ENCODE data around the gene PTGER1. TPM values are rescaled to one million over a fixed set of nuclear protein-coding genes. Genes with fewer than 3 reads are reported as not detected.
A peak's percentile ranks its signal among the peaks of the same experiment; 100 is the strongest.

The PTGER1 gene
- total and polyA plus RNA-seq, 2 of the 4 experiments (the other 2 are of a cell fraction): 0.54 to 0.60 TPM

GRCh38 chr19:14495672-14496028 is 20.5 kb upstream of the PTGER1 start:
- ATAC-seq (ENCODE audit: low read depth) (peak; percentile 2; the same call in 1 of the 2 replicates), DNase-seq (no peak)
- peak overlapping the region; percentile 99 for H2AK9ac ChIP-seq (replicated peaks; ENCODE audit: low read depth, low read length, poor library complexity)
- peak overlapping the region; percentile 70 for H3K4ac ChIP-seq (ENCODE audit: low read depth, low read length)
- H2BK15ac ChIP-seq (ENCODE audit: low read depth, low read length): no peak overlapping the region
- H2BK120ac ChIP-seq (ENCODE audit: low read depth, low read length): 0 out of 2 replicates have a peak overlapping the region, but pooled peaks have one; percentile 38
- BruUV-seq (replicated peaks): no TSS peak
- H3K18ac ChIP-seq (ENCODE audit: low read depth, low read length): no peak overlapping the region
- peak overlapping the region in 1 of 2 experiments; percentile 62; a peak in 2 of 4 replicates for H4K8ac ChIP-seq (ENCODE audit: low read depth in 2 of 2, low read length in 2 of 2)
- H3K4me3 ChIP-seq (ENCODE audit: insufficient read depth, low read depth, low read length): peak overlapping the region; percentile 100
- intact Hi-C loops (cut with micrococcal nuclease): no loop called here
- peaks cover 20 to 38% of the 10 kb centered on the region in 2 experiments for H3K79me1 ChIP-seq (ENCODE audit: low read depth in 1 of 2, low read length in 2 of 2)
- in situ Hi-C loops (cut with MboI; ENCODE audit: low sequenced_read_pairs): no loop called here
- H2BK20ac ChIP-seq (ENCODE audit: low read depth, low read length): no peak overlapping the region
- H4K20me1 ChIP-seq (ENCODE audit: insufficient read depth, low read length): peaks cover 24% of the 10 kb centered on the region
- H3K56ac ChIP-seq (ENCODE audit: extremely low read depth, insufficient read depth, low read length): peak overlapping the region; percentile 68; the same call in 1 of the 2 replicates
- TF ChIP-seq NFE2L2 (IDR thresholded peaks at IDR 0.05; ENCODE audit: low read depth, low read length) (no peak), ELK1 (IDR thresholded peaks at IDR 0.05; ENCODE audit: borderline replicate concordance, low read depth, low read length) (no peak), SMC3 (IDR thresholded peaks at IDR 0.05; ENCODE audit: low read depth, low read length) (no peak), BHLHE40 (IDR thresholded peaks at IDR 0.05; ENCODE audit: low read depth, low read length) (no peak), POLR2A (IDR thresholded peaks at IDR 0.05; ENCODE audit: low read depth, low read length) (0 out of 2 replicates have a peak, but pooled peaks have one; percentile 4), MAZ (IDR thresholded peaks at IDR 0.05; ENCODE audit: borderline replicate concordance, low read depth, low read length) (no peak), CTCF (conservative IDR thresholded peaks at IDR 0.05; ENCODE audit: low read depth, low read length) (no peak), MXI1 (IDR thresholded peaks at IDR 0.05; ENCODE audit: borderline replicate concordance, low read depth, low read length) (no peak)
- dilution Hi-C loops (cut with HindIII; ENCODE audit: low sequenced_read_pairs, unreplicated experiment): no loop called here
- POLR2A ChIA-PET (ENCODE audit: unreplicated experiment): no interaction called here
- no CpG with 5 or more reads among the region's 28 CpGs for WGBS, 2 experiments (ENCODE audit: extremely low coverage in 2 of 2, insufficient read length in 1 of 2)
- peak overlapping the region; percentile 92 for H2AK5ac ChIP-seq (ENCODE audit: low read depth, low read length)
- peak overlapping the region; percentile 93 for H3K14ac ChIP-seq (replicated peaks; ENCODE audit: low read depth, low read length)
- H3K4me1 ChIP-seq (ENCODE audit: control insufficient read depth, insufficient read depth, low read length): peaks cover 8% of the 10 kb centered on the region
- H3K9me1 ChIP-seq (ENCODE audit: insufficient read depth, low read length): peaks cover 11% of the 10 kb centered on the region
- peak overlapping the region; percentile 99 for H3K4me2 ChIP-seq (ENCODE audit: low read depth, low read length)
- no peaks in the 10 kb centered on the region for H3K27me3 ChIP-seq (ENCODE audit: control insufficient read depth, insufficient read depth, low read length)
- peak overlapping the region; percentile 73 for H3K9ac ChIP-seq (ENCODE audit: low read depth, low read length)
- H3K27ac ChIP-seq (ENCODE audit: insufficient read depth, low read length): peak overlapping the region; percentile 62
- peak overlapping the region; percentile 79 for H2BK5ac ChIP-seq (ENCODE audit: low read depth, low read length, poor library complexity, severe bottlenecking)
- no peaks in the 10 kb centered on the region for H3K9me3 ChIP-seq (ENCODE audit: control insufficient read depth, insufficient read depth, low read length)
- H4K5ac ChIP-seq (ENCODE audit: low read depth, low read length): peak overlapping the region; percentile 78; the same call in 1 of the 2 replicates
- CTCF ChIA-PET: no interaction called here
- peaks cover 11% of the 10 kb centered on the region for H3K36me3 ChIP-seq (ENCODE audit: control insufficient read depth, insufficient read depth, low read length)
- H3K23ac ChIP-seq (ENCODE audit: low read depth, low read length): peak overlapping the region; percentile 32
- peak overlapping the region; percentile 92 for H2AFZ ChIP-seq (replicated peaks; ENCODE audit: low read length, poor library complexity)
- peak overlapping the region; percentile 31 for H4K91ac ChIP-seq (ENCODE audit: insufficient read depth, low read depth, low read length)
